ENCODE results near the gene ULK4.

DNA sequence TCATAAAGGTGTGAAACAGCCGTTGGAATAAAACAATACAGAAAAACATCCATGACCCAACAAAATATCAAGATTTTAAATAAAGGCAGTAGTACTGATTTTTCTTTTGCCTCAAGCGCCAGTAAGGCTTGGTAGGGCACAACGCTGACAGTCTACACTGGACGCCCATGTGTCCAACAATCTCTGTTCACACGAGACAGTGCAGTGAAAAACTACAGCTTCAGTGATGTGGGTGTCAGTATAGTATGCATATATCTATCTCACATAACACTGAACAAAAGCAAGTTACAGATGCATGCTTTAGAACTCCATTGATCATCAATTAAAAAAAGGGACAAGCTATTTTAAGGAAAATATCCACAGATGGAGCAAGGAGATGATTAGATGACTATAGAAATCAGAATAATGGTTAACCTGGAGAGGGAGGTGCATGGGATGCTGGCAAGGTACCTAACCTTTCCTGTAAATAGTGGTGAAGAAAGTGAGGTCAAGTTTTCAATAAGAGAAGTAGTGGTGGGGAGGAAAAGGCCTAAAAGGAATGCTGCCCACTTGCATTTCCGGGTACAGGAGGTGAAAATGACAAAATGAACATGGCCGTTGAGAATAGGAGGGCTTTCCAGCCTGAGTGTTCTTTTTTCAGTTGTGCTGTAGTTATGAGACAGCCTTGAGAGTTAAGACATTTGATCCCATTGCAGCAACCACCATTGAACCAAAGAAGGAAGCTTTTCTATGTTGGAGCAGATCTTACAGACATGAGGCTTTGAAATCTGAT, 719.9 kb downstream of the ULK4 start:
- TF ChIP-seq, protein P1, sequence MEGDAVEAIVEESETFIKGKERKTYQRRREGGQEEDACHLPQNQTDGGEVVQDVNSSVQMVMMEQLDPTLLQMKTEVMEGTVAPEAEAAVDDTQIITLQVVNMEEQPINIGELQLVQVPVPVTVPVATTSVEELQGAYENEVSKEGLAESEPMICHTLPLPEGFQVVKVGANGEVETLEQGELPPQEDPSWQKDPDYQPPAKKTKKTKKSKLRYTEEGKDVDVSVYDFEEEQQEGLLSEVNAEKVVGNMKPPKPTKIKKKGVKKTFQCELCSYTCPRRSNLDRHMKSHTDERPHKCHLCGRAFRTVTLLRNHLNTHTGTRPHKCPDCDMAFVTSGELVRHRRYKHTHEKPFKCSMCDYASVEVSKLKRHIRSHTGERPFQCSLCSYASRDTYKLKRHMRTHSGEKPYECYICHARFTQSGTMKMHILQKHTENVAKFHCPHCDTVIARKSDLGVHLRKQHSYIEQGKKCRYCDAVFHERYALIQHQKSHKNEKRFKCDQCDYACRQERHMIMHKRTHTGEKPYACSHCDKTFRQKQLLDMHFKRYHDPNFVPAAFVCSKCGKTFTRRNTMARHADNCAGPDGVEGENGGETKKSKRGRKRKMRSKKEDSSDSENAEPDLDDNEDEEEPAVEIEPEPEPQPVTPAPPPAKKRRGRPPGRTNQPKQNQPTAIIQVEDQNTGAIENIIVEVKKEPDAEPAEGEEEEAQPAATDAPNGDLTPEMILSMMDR (IDR thresholded peaks at IDR 0.05; ENCODE audit: borderline replicate concordance, extremely low read depth, low read length, poor library complexity, severe bottlenecking) = no peak
- TF ChIP-seq EZH2 (IDR thresholded peaks at IDR 0.05; ENCODE audit: borderline replicate concordance, low read depth, low read length, severe bottlenecking) = no peak

All from DND-41 (cell line).